ENCODE measurements around the gene TTC16. TPM values are rescaled to one million over a fixed set of nuclear protein-coding genes. Genes with fewer than 3 reads are reported as not detected.

The TTC16 gene
- total RNA-seq, result 0.34 TPM

- DNase-seq (ENCODE audit: low spot score), result peak; percentile 97
Measured at GRCh38 chr9:127715470-127716337, at the start of gene TTC16, which contains the start of gene PTRH1. Gene TTC16 (plus strand): TSS chr9:127716079. CDS start chr9:127716146, 67 bp downstream. Gene PTRH1 (minus strand): TSS chr9:127715663. CDS start chr9:127715639, 24 bp downstream.

- no peak for DNase-seq (ENCODE audit: low spot score)
Measured at GRCh38 chr9:127667127-127667844, 48.6 kb upstream of the TTC16 start.

- DNase-seq (ENCODE audit: low spot score), result no peak
Measured at GRCh38 chr9:127667906-127668305, 48.0 kb upstream of the TTC16 start.

GRCh38 chr9:127673234-127673633 lies 42.6 kb upstream of the TTC16 start:
- DNase-seq (ENCODE audit: low spot score), result no peak

GRCh38 chr9:127676638-127677037 lies 39.2 kb upstream of the TTC16 start:
- no peak for DNase-seq (ENCODE audit: low spot score)

GRCh38 chr9:127679506-127679905 lies 36.4 kb upstream of the TTC16 start:
- DNase-seq (ENCODE audit: low spot score), result no peak

GRCh38 chr9:127680226-127680625 lies 35.7 kb upstream of the TTC16 start:
- DNase-seq (ENCODE audit: low spot score), result no peak

- DNase-seq (ENCODE audit: low spot score), result no peak
Measured at GRCh38 chr9:127680846-127681245, 35.0 kb upstream of the TTC16 start.

- no peak for DNase-seq (ENCODE audit: low spot score)
Measured at GRCh38 chr9:127682351-127683136, 33.3 kb upstream of the TTC16 start.

- DNase-seq (ENCODE audit: low spot score), result no peak
Measured at GRCh38 chr9:127683723-127684122, 32.2 kb upstream of the TTC16 start.

- DNase-seq (ENCODE audit: low spot score), result no peak
Measured at GRCh38 chr9:127684576-127684975, 31.3 kb upstream of the TTC16 start.

GRCh38 chr9:127686461-127687393 lies 29.2 kb upstream of the TTC16 start:
- DNase-seq (ENCODE audit: low spot score), result no peak

- DNase-seq (ENCODE audit: low spot score), result no peak
Measured at GRCh38 chr9:127689329-127690000, 26.4 kb upstream of the TTC16 start.

- DNase-seq (ENCODE audit: low spot score), result no peak
Measured at GRCh38 chr9:127690735-127691134, 25.1 kb upstream of the TTC16 start.

GRCh38 chr9:127692071-127692470 lies 23.8 kb upstream of the TTC16 start:
- no peak for DNase-seq (ENCODE audit: low spot score)

- no peak for DNase-seq (ENCODE audit: low spot score)
Measured at GRCh38 chr9:127693143-127693542, 22.7 kb upstream of the TTC16 start.

- DNase-seq (ENCODE audit: low spot score), result no peak
Measured at GRCh38 chr9:127693697-127694096, 22.2 kb upstream of the TTC16 start.

- DNase-seq (ENCODE audit: low spot score), result no peak
Measured at GRCh38 chr9:127694890-127695720, 20.8 kb upstream of the TTC16 start.

- DNase-seq (ENCODE audit: low spot score), result no peak
Measured at GRCh38 chr9:127697575-127697974, 18.3 kb upstream of the TTC16 start.
